H1 (cell line): ENCODE measurements around the gene YIPF7. TPM values are rescaled to one million over a fixed set of nuclear protein-coding genes. Genes with fewer than 3 reads are reported as not detected.

Experiments
- ASH2L ChIP-seq: fragments of 200-600, 300-600 bp; sonication (generic); IDR thresholded peaks from one replicate; pipeline ENCODE4 v1.7.1; 2017; ENCODE audit warnings: low read length
- RNF2 ChIP-seq: fragments of 200-900, 300-1000 bp; sonication (generic); IDR thresholded peaks from 2 replicates; pipeline ENCODE4 v1.7.1; 2016; ENCODE audit warnings: borderline replicate concordance, low read depth, mild to moderate bottlenecking, antibody characterized with exemption, low read length; ENCODE audit not compliant: poor library complexity, severe bottlenecking; ENCODE audit errors: missing control alignments
- SAP30 ChIP-seq: fragments of 300-600 bp; sonication (generic); IDR thresholded peaks from 2 replicates; pipeline ENCODE4 v1.7.1; 2012; ENCODE audit warnings: low read length, moderate library complexity, mild to moderate bottlenecking, inconsistent platforms; ENCODE audit not compliant: insufficient read depth, insufficient replicate concordance
- SIX5 ChIP-seq: IDR thresholded peaks from 2 replicates; pipeline ENCODE4 v1.6.1; 2011; ENCODE audit warnings: mild to moderate bottlenecking, low read depth, low read length
- TAF1 ChIP-seq: IDR thresholded peaks from 2 replicates; pipeline ENCODE4 v1.6.1; 2011; ENCODE audit warnings: mild to moderate bottlenecking, low read depth, low read length
- polyA plus RNA-seq, 7 experiments: library from polyadenylated mRNA; depleted of rRNA in 3 of 7; stranded (reverse) in 5 of 7; unstranded in 2 of 7; fragments of >200 nt in 5 of 7; fragments of 200-250 nt in 2 of 7; gene quantifications; 1 replicate in 5 of 7; 2 replicates in 1 of 7; 4 replicates in 1 of 7; pipeline versions ENCODE4 v1.2.1 to v1.2.3, GENCODE V29; 2011 to 2013; ENCODE audit warnings: missing spikeins in 2 of 7, mixed read lengths in 2 of 7
- total RNA-seq: library from RNA; stranded (reverse); fragmentation: NEBNext Ultra II Directional; extraction: Animal tissue kit (Norgen Biotek cat#: 25700); gene quantifications from 2 replicates; pipeline ENCODE4 v1.2.1, GENCODE V29; 2021
- TF ChIP-seq, protein P1 (sequence below): IDR thresholded peaks from 2 replicates; pipeline ENCODE4 v1.6.1; 2012; ENCODE audit warnings: inconsistent platforms
- TF ChIP-seq, protein P2 (sequence below): fragments of 300-600 bp; sonication (generic); IDR thresholded peaks from 2 replicates; pipeline ENCODE4 v1.7.1; 2012; ENCODE audit warnings: low read length, moderate library complexity, mild to moderate bottlenecking, inconsistent platforms; ENCODE audit not compliant: insufficient replicate concordance

YIPF7 gene
- total and polyA plus RNA-seq, 2 of the 8 experiments (the other 6 are each of a cell fraction or from before 2014, with no cell fraction given): not detected

DNA sequence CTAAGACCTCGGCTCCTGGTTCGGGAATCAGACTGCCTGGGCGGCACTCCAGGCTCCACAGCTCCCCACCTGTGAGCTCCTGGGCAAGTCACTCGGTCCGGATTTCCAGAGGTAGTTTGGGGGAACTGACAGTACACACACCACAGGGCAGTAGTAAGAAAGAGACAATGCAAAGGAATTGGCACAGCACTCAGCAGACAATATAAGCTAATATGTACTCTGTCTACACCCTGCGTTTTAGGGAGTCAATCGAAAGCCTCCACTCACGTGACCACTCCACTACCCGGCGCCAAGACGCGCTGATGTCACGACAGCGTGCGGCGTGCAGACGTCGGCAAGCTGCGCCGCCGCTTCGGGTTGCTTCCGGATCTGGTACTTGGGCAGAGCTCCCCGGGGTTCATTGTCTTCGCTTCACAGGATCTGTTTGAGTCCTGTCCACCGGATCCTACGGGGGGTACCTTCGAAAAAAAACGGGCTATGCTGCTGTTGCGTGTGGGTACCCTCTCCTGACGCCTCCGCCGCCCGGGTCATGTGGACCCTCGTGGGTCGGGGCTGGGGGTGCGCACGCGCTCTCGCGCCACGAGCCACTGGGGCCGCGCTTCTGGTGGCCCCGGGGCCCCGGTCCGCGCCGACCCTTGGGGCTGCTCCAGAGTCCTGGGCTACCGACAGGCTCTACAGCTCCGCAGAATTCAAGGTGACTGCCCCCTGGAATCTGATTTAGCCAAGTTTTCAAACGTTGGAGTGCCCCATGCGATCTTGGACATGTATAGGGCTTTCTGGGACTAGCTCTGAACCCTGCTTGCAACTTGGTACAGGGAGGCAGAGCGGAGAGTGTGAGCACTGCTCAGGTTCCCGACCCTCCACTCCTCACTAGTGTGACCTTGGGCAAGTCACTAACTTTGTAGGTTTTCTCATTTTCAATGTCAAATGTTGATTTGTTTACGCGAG lies 26.9 kb upstream of the YIPF7 start, which contains the start of gene GUF1 (continued):
- TF ChIP-seq, protein P1, sequence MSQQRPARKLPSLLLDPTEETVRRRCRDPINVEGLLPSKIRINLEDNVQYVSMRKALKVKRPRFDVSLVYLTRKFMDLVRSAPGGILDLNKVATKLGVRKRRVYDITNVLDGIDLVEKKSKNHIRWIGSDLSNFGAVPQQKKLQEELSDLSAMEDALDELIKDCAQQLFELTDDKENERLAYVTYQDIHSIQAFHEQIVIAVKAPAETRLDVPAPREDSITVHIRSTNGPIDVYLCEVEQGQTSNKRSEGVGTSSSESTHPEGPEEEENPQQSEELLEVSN: peak; percentile 72
- TF ChIP-seq, protein P2, sequence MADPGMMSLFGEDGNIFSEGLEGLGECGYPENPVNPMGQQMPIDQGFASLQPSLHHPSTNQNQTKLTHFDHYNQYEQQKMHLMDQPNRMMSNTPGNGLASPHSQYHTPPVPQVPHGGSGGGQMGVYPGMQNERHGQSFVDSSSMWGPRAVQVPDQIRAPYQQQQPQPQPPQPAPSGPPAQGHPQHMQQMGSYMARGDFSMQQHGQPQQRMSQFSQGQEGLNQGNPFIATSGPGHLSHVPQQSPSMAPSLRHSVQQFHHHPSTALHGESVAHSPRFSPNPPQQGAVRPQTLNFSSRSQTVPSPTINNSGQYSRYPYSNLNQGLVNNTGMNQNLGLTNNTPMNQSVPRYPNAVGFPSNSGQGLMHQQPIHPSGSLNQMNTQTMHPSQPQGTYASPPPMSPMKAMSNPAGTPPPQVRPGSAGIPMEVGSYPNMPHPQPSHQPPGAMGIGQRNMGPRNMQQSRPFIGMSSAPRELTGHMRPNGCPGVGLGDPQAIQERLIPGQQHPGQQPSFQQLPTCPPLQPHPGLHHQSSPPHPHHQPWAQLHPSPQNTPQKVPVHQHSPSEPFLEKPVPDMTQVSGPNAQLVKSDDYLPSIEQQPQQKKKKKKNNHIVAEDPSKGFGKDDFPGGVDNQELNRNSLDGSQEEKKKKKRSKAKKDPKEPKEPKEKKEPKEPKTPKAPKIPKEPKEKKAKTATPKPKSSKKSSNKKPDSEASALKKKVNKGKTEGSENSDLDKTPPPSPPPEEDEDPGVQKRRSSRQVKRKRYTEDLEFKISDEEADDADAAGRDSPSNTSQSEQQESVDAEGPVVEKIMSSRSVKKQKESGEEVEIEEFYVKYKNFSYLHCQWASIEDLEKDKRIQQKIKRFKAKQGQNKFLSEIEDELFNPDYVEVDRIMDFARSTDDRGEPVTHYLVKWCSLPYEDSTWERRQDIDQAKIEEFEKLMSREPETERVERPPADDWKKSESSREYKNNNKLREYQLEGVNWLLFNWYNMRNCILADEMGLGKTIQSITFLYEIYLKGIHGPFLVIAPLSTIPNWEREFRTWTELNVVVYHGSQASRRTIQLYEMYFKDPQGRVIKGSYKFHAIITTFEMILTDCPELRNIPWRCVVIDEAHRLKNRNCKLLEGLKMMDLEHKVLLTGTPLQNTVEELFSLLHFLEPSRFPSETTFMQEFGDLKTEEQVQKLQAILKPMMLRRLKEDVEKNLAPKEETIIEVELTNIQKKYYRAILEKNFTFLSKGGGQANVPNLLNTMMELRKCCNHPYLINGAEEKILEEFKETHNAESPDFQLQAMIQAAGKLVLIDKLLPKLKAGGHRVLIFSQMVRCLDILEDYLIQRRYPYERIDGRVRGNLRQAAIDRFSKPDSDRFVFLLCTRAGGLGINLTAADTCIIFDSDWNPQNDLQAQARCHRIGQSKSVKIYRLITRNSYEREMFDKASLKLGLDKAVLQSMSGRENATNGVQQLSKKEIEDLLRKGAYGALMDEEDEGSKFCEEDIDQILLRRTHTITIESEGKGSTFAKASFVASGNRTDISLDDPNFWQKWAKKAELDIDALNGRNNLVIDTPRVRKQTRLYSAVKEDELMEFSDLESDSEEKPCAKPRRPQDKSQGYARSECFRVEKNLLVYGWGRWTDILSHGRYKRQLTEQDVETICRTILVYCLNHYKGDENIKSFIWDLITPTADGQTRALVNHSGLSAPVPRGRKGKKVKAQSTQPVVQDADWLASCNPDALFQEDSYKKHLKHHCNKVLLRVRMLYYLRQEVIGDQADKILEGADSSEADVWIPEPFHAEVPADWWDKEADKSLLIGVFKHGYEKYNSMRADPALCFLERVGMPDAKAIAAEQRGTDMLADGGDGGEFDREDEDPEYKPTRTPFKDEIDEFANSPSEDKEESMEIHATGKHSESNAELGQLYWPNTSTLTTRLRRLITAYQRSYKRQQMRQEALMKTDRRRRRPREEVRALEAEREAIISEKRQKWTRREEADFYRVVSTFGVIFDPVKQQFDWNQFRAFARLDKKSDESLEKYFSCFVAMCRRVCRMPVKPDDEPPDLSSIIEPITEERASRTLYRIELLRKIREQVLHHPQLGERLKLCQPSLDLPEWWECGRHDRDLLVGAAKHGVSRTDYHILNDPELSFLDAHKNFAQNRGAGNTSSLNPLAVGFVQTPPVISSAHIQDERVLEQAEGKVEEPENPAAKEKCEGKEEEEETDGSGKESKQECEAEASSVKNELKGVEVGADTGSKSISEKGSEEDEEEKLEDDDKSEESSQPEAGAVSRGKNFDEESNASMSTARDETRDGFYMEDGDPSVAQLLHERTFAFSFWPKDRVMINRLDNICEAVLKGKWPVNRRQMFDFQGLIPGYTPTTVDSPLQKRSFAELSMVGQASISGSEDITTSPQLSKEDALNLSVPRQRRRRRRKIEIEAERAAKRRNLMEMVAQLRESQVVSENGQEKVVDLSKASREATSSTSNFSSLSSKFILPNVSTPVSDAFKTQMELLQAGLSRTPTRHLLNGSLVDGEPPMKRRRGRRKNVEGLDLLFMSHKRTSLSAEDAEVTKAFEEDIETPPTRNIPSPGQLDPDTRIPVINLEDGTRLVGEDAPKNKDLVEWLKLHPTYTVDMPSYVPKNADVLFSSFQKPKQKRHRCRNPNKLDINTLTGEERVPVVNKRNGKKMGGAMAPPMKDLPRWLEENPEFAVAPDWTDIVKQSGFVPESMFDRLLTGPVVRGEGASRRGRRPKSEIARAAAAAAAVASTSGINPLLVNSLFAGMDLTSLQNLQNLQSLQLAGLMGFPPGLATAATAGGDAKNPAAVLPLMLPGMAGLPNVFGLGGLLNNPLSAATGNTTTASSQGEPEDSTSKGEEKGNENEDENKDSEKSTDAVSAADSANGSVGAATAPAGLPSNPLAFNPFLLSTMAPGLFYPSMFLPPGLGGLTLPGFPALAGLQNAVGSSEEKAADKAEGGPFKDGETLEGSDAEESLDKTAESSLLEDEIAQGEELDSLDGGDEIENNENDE: no peak
- TF ChIP-seq TAF1: peak; percentile 87
- TF ChIP-seq SIX5: no peak
- TF ChIP-seq SAP30: no peak
- TF ChIP-seq RNF2: no peak
- TF ChIP-seq ASH2L: peak; percentile 96
